ENCODE data around the gene IQCK.

DNA sequence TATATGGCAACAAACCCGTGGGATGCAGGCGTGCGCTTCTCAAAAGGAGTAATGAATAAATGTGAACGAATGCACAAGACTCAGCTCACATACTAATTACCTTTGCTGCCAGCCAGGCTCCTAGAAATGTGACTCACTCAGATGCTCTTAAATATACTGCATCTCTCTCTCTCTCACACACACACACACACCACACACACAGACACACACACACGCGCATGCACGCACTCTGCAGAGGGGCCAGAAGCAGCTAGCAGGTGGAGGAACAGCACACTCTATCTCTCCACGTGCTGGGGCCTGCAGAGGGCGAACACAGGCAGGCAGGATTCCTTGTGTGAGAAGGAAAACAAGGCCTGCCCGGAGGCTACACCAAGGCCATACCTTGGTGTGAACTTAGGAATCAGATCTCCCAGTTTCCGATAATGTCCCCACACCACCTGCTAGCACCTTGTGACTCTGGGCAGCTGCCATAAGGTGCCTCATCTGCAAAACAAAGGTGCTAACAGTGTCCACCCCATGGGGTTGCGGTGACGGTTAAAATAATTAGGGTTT lies 161.2 kb downstream of the IQCK start:
- no peak for TF ChIP-seq POLR2A (IDR thresholded peaks at IDR 0.05)
- TF ChIP-seq CTCF (IDR thresholded peaks at IDR 0.05), result no peak

Measured in right lobe of liver (tissue), 4 donors.